GM21737 (cell line): Measurements from ENCODE around the gene SLC26A8.
"Not testable (repeated sequence)": the region's sequence is repeated elsewhere in the genome, so short reads cannot be mapped to it uniquely, and the experiment has no call there.

Experiments used
- ATAC-seq: cut with Tn5 transposase; IDR thresholded peaks from one replicate; pipeline ENCODE4 v1.9.1; 2021; ENCODE audit warnings: mild to moderate bottlenecking, moderate library complexity; ENCODE audit not compliant: unreplicated experiment

Gene SLC26A8

DNA sequence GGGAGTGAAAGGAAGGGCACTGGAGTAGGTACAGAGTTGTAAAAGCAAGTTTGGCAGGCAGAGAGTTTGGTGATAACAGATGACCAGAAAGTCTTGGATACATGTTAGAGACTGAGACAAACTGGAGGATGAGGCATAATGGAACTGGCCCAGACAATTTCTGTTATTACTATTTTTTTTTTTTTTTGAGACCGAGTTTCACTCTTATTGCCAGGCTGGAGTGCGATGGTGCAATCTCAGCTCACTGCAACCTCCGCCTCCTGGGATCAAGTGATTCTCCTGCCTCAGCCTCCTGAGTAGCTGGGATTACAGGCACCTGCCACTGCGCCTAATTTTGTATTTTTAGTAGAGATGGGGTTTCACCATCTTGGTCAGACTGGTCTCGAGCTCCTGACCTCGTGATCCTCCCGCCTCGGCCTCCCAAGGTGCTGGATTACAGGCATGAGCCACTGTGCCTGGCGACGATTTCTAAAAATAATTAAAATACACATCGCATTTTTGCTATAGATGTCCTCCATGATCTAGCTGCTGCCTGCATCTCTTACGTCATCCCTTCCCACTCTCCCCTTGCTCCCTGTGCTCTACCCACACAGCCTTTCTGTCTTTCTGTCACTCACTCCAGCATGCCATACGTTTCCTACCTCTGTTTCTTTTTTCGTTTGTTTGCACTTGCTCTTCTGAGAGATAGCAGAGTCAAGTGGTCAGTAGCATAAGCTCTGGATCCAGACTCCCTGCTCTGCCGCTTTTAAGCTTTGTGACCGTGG lies 26.7 kb upstream of the SLC26A8 start:
- no peak for ATAC-seq

DNA sequence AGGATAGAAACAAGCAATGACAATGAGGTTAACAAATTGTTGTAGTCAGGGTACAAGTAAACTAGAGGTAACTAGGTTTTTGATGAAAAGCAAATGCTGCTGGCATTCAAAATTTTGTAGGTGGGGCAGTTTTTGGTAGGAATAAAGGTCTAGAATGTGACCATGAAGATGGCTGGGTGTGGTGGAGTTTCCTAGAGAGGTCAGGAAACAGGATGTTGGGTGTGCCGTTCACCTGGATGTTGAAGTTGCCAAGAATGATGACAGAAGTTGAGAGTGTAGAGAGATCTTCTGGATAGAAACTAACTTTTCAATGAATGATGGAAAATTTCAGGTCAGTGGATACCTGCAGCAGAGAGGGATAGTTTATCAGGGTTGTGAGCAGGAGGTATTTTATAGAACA lies 25.9 kb upstream of the SLC26A8 start:
- no peak for ATAC-seq

DNA sequence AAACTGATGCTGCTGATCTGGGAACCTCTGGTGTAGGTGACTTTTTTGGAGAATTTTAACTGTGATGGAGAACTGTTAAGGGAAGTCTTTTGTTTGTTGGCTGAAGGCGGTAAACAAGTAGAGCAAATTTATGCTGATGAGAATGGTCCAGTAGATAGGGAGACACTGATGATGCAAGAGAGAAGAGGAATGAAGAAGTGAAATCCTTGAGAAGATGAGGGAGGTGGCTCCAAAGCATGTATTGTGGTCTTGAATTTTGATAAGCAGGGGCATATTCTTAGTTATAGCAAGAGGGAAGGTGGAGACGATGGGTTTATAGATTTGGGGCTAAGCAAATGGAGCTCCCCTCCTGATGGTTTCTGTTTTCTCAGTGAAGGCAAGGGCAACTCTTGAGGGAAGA lies 25.1 kb upstream of the SLC26A8 start:
- ATAC-seq = no peak

DNA sequence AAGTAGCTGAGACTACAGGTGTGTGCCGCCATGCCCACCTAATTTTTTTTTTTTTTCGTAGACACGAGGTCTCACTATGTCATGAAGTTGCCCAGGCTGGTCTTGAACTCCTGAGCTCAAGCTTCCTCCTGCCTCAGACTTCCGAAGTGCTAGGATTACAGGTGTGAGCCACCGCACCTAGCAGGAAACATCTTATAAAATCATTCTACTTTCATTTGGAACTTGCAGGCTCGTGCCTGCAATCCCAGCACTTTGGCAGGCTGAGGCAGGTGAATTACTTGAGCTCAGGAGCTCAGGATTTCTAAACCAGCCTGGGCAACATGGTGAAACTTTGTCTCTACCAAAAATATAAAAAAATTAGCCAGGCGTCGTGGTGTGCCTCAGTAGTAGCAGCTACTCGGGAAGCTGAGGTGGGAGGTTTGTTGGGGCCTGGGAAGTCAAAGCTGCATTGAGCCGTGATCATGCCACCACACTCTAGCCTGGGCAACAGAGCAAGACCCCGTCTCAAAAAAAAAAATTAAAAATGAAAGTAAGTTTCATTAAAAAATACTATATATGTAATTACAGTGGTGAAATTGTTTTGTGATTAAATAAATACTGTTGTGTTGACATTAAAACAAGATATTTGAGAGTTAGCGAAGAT lies 18.3 kb upstream of the SLC26A8 start:
- no peak for ATAC-seq

DNA sequence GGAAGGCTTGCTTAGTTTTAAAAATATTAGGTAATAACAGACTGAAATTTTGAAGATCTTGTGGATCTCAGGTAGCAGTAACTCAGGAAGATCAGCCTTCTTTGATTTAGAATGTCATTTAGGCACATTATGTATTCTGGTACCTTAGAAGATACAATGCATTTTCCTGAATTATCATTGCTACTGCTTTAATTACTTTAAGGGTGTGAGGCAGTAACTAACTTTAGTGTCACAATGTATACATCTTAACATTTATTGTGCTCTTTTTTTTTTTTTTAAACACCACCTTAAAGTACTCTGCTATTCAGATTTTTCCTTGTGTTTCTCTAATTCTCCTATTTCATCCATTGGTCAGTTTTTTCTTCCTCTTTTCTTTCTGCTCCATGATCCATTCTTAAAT lies 16.5 kb upstream of the SLC26A8 start:
- ATAC-seq = no peak

DNA sequence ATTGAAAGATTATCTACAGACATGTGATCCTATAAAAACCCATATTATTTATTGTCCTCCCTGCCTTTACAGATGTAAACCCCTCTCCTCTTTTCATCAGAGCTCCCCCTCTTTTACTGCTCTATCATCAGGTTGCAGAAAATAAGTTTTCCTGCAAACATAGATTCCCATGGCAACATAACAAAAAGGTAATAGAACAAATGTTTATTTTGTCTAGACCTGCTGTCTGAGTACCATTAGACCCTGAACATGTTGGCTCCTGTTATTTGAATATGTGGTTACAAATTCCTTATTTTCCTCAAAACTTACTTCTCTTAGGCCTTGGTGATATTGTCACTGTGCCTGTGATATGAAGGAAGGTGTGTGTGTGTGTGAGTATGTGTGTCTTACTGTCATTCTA lies 14.7 kb upstream of the SLC26A8 start:
- no peak for ATAC-seq

DNA sequence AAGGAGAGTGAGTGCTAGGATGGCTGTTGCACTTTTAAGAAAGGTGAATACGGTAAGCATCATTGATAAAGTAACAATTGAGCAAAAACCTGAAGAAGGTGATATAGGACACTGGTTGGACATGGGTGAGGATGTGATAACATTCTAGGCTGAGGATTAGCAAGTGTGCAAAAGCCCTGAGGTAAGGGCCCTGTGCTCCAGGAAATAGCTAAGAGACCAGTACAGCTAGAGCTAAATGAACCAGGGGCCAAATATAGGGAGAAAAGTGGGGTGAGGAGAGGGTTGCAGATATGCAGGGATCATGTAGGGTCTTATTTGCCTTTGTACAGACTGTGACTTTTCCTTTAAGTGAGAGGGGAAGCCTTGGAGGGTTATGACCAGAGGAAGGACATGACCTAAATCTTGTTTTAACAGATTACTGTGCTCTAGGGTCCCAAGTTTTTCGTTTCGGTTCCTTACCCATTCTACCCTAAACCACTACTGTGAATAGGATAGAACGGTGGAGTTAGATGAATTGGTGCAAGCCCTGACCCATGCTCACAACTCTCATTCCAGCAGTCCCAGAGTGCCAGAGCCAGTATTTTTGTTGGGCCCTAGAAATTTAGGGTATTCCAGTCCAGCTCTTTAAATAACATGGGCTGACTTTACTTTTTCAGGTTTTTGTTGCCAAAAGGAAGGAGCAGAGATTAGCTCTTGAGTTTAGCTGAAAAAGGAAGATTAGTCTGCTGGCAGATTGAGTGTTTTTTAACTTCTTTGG lies 13.9 kb upstream of the SLC26A8 start:
- ATAC-seq = no peak

DNA sequence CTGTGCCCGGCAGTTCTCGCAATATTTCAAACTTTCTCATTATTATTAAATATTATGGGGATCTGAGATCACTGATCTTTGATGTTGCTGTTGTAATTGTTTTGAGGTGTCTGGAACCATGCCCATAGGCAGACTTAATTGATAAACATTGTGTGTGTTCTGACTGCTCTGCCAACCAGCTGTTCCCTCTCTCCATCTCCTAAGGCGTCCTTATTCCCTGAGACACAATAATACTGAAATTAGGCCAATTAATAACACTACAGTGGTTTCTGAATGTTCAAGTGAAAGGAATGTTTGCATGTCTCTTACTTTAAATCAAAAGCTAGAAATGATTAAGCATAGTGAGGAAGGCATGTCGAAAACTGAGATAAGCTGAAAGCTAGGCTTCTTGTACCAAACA lies 10.8 kb upstream of the SLC26A8 start:
- ATAC-seq = no peak

DNA sequence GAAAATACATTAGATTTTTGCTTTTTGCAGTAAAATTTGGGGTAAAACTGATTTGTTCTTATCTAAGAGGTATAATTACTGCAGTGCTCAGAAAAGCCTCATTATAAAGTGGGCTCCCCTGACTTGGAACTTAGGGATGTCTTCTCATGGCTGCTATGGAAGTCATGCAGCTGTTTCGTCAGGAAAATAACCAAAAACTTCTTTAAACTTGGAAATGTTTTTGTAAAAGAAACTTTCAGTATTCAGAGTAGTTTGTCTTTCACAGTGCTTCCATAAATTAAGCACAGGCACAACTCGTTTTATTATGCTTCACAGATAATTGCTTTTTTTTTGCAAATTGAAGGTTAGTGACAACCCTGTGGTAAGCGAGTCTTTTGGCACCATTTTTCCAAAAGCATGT lies 10.0 kb upstream of the SLC26A8 start:
- no peak for ATAC-seq

DNA sequence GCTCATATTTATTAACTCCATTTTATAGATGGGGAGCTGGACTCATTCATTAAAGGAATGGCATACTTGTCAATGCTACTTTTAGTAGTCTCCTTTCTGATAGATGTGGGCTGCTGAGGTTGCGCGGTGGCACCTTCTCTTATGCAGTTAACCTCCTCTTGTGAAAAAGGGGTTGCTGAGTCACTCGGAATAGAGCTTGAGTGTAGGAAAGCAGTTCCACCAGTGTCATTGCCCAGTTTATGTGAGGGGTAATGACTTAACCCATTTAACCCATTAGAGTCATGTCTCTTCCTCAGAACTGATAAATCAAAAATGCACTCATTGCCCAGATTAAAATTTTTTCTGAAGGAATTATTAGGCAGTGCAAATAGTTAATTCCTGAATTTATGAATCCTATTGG lies 9.5 kb upstream of the SLC26A8 start:
- no peak for ATAC-seq

DNA sequence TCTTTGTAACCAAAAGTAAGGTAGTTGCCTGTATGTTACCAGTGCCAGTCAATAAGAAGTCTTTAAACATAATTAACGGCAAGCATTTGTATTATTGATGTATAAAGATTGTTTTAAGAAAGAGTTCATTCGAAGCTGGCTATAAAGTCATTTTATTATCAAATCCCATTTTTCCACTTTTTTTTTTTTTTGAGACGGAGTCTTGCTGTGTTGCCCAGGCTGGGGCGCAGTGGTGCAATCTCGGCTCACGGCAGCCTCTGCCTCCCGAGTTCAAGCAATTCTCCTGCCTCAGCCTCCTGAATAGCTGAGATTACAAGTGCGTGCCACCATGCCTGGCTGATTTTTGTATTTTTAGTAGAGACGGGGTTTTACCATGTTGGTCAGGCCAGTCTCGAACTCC lies 8.7 kb upstream of the SLC26A8 start:
- not testable (repeated sequence) for ATAC-seq

DNA sequence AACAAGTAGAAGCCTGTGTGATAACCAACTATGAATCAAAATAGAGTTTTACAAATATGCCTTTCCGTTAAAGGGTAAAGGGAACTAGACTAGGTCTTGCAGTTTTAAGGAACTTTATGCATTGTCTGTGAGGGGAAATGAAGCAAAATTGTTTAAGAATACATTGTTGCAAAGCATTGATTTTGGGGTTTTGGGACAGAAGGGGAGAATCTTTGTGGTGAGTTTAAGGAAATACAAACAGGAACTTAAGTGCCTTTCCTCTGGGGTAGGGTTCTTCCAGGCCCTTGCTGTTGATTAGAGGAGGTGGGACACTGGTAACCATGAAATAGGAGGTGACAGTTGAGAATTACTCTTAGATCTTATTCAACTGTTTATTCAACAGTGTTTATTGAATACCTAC lies 7.8 kb upstream of the SLC26A8 start:
- no peak for ATAC-seq

DNA sequence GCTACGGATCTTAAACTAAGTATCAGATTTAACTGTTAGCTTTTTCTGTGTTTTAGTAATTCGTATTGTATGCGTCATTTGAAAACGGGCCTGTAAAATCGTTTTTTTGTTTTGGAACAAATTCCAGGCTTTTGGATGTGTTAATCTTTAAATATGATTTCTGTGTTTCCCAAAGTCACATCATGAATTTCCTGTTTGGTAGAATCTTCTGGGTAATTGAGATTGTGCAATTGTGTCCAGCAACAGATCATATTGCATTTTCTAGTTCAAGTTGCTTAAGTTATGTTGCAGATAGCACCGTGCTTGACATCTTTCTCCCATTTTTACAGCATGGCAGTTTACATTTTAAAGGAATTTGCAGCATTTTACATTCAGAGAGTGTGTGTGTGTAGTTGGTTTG lies 5.0 kb upstream of the SLC26A8 start:
- no peak for ATAC-seq

DNA sequence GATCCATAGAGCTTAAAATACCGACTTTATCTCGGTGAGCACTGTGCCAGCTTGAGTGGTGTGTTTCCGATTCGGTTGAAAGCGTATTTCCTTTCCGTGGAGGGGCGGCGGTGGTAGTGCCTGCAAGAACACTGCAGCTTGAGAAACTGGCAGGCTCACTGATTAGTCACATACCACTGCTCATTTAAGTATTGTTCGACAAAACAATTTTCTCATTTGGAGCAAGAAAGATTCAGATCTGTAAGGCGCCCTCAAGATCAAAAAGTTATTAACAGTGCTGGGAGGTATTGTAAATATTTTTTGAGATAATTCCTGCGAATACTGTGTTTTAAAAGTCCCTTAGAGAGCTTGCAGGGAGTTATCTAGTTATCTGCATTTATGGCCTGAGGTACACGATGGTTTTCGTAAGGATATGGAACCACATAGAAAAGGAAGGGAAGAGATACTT lies 4.5 kb upstream of the SLC26A8 start:
- ATAC-seq = no peak

DNA sequence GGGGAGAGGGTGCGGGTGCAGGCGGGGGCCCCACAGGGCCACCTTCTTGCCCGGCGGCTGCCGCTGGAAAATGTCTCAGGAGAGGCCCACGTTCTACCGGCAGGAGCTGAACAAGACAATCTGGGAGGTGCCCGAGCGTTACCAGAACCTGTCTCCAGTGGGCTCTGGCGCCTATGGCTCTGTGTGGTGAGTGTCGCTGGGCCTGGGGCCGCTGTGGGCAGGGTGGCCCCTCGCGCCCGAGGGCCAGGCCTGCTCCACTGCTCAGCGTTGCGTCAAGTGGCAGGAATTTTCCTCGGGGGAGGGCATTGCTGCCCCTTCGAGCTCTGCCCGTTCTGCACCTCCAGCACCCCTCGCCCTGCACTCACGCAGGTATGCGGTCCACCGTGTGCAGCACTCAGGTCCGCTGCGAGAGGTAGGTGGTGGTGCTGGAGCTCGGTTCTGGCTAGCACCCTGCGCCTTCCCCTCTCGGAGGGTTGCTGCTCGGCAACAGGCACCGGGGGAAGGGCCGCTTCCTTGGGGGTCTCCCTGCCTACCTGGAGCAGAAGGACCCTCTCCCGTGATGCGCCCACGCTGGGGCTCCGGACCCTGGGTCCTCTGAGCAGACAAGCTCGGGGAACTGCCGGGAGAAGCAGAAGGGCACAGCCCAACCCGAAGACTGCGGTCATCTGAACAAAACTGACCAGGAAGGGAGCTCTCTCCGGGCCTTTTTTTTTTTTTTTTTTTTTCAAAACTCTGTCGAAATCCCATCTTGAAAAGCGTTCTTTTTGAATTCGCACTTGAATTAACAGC lies 3.8 kb upstream of the SLC26A8 start:
- peak; percentile 2 for ATAC-seq

DNA sequence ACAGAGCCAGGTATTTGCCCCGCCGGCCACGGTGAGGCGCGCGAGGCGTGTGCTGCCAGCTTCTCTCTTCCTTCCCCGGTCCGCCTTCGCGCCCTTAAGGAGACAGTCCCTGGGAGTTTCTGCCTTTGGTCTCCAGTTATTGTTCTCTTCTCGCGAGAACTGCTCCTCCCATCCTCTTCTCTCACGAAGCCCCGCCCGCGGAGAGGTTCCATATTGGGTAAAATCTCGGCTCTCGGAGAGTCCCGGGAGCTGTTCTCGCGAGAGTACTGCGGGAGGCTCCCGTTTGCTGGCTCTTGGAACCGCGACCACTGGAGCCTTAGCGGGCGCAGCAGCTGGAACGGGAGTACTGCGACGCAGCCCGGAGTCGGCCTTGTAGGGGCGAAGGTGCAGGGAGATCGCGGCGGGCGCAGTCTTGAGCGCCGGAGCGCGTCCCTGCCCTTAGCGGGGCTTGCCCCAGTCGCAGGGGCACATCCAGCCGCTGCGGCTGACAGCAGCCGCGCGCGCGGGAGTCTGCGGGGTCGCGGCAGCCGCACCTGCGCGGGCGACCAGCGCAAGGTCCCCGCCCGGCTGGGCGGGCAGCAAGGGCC lies 3.2 kb upstream of the SLC26A8 start, which contains the start of gene MAPK14:
TSS of gene MAPK14 (plus strand) at position 308 of the 587 bp plus-strand sequence. CDS start 350 bp downstream, outside the sequence.
- ATAC-seq = peak; percentile 86

DNA sequence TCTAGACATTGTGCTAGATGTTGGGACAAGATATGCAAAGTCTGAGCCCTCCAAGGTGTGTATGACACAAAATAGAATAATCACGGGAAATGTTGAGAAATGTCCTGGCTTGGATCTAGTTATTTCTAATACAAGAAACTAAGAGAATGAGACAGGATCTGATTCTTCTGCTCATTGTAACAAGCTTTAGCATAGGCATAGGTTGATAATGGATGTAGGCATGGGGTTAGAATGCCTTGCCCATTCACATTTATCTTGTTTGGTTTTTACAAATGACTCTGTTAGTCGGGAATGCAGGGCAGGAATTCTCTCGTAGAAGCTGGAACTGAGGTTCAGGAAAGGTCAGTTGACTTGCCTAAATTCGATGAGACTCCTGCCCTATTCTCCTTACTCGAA lies 1.5 kb upstream of the SLC26A8 start:
- no peak for ATAC-seq

DNA sequence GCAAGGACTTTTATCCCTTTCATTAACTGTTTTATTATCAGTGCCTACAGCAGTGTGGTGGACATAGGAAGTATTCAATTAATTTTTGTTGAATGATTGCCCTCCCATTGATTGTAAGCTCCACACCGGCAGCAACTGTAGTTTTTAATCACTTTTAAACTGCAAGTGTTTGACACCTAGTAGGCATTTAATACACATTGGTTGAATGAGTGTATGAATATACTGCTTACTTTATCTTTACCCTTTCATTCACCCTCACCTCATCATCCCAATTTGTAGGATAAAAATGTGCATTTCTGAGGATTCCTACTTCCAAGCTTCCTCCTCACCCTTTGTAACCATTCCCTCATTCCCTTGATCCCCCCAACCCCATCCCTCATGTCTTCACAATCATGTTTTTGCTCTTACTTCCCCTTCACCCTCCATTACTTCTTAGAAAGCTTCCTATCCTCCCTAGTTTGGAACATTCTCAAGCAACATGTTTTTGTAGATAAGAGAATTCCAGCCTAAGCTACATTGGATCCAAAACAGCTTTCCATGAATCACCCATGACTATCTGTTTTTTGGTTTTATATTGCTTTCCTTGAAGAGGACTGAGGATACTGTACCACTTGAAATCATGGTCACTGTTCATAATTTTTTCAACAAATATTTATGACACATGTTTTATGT lies 955 bp upstream of the SLC26A8 start:
- ATAC-seq = no peak

DNA sequence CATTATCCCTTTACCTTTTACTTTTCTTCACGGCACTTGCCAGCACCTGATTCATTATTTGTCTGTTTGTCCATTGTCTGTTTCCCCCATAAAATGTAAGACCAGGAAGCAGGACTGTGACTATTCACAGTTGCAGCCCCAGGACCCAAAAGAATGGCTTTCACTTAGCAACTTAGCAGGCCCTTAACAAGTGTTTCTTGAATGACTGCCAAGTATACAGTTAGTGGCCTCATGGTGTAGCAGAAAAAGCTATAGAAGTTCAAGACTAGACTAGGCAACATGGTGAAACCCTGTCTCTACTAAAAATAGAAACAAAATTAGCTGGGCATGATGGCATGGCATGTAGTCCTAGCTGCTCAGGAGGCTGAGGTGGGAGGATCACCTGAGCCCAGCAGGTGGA lies 4.3 kb downstream of the SLC26A8 start:
- no peak for ATAC-seq

DNA sequence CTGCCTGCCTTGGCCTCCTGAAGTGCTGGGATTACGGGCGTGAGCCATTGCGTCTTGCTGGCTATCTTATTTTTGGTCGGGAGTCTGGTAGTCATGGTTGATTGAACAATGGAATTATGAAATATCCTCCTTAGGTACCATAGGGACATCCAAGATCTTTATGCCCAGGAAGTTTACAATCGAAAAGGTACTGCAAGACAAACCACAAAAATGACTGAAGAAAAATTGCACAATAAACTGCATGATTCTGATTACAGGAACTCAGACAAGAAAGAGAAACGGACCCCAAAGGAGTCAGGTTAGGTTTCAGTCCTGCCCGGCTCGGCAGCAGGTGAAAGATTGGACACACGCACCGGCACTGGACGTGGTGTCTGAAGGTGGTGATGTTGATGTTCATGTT lies 5.3 kb downstream of the SLC26A8 start:
- no peak for ATAC-seq
